ENCODE data around the gene EPHA2.

DNA sequence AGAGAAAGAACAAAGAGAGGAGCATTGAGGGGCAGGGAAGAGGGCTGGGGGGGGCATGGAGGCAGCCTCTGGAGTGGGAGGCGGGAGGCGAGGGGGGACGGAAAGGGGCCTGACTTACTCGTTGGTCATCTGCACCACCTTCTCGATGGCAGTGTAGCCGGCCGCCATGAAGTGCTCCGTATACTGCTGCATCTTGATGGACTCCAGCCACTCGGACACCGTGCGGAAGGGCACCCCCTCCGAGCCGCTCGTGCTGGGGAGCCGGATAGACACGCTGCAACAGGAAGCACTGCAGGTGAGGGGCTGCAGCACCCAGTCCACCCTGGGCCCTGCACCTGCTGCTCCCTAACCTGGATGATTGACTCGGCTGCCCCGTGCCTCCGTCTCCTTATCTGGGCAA, 26.6 kb downstream of the EPHA2 start:
- TF ChIP-seq RAD21 (IDR thresholded peaks at IDR 0.05), result no peak
- TF ChIP-seq, protein P1, sequence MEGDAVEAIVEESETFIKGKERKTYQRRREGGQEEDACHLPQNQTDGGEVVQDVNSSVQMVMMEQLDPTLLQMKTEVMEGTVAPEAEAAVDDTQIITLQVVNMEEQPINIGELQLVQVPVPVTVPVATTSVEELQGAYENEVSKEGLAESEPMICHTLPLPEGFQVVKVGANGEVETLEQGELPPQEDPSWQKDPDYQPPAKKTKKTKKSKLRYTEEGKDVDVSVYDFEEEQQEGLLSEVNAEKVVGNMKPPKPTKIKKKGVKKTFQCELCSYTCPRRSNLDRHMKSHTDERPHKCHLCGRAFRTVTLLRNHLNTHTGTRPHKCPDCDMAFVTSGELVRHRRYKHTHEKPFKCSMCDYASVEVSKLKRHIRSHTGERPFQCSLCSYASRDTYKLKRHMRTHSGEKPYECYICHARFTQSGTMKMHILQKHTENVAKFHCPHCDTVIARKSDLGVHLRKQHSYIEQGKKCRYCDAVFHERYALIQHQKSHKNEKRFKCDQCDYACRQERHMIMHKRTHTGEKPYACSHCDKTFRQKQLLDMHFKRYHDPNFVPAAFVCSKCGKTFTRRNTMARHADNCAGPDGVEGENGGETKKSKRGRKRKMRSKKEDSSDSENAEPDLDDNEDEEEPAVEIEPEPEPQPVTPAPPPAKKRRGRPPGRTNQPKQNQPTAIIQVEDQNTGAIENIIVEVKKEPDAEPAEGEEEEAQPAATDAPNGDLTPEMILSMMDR (IDR thresholded peaks at IDR 0.05; ENCODE audit: low read depth, low read length, missing input control), result no peak

Data from liver (tissue), 3 donors.